ENCODE data around the gene RAMP1.

The RAMP1 gene

DNA sequence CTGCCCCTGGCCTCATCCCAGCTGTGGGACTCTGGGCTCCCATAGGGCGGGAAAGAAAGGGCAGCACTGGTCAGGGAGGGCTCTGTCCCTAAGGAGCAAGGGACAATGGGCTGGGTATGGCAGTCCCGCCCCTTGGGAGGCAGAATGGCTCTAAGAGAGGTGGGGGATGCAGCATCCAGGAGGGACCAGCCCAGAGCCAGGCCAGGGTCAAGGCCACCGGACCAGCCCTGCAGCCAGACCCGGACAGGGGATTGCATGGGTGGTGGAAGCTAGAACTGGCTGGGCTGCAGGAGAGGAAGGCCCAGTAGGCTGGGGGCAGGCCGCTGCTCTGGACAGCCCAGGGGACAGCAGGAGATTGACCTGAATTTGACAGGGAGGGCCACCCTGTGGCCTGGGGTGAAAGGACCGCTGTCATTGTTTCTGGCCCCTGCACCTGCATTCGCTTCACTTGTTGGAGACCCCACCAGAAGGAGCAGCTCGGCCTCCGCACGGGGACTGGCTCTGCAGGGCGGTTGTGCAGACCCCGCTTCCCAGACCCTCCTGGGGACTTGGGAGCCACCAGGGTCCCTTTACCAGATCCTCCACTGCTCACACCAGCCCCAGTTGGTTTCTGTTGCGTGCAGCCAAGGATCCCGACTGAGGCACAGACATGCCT is 14.6 kb downstream of the RAMP1 start:
- no peak overlapping the region for H3K9ac ChIP-seq (ENCODE audit: low read length)
- H3K36me3 ChIP-seq (ENCODE audit: insufficient read depth, low read length), result no peaks in the 10 kb centered on the region
- no peaks in the 10 kb centered on the region for H3K4me1 ChIP-seq (ENCODE audit: insufficient read depth, low read length, severe bottlenecking)
- no peaks in the 10 kb centered on the region for H3K9me3 ChIP-seq (ENCODE audit: low read length)
- H2AFZ ChIP-seq (ENCODE audit: low read length), result no peak overlapping the region
- TF ChIP-seq EZH2 (IDR thresholded peaks at IDR 0.05; ENCODE audit: borderline replicate concordance, low read length), result no peak
- TF ChIP-seq, protein P1, sequence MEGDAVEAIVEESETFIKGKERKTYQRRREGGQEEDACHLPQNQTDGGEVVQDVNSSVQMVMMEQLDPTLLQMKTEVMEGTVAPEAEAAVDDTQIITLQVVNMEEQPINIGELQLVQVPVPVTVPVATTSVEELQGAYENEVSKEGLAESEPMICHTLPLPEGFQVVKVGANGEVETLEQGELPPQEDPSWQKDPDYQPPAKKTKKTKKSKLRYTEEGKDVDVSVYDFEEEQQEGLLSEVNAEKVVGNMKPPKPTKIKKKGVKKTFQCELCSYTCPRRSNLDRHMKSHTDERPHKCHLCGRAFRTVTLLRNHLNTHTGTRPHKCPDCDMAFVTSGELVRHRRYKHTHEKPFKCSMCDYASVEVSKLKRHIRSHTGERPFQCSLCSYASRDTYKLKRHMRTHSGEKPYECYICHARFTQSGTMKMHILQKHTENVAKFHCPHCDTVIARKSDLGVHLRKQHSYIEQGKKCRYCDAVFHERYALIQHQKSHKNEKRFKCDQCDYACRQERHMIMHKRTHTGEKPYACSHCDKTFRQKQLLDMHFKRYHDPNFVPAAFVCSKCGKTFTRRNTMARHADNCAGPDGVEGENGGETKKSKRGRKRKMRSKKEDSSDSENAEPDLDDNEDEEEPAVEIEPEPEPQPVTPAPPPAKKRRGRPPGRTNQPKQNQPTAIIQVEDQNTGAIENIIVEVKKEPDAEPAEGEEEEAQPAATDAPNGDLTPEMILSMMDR (IDR thresholded peaks at IDR 0.05; ENCODE audit: low read length), result no peak
- H3F3A ChIP-seq (ENCODE audit: insufficient read depth, low read length), result no peaks in the 10 kb centered on the region
- no peaks in the 10 kb centered on the region for H4K20me1 ChIP-seq (ENCODE audit: insufficient read depth, low read length)
- no peak overlapping the region for H3K4me3 ChIP-seq (ENCODE audit: low read depth, low read length, poor library complexity, severe bottlenecking)
- no peaks in the 10 kb centered on the region for H3K79me2 ChIP-seq (ENCODE audit: insufficient read depth, low read length)
- no peaks in the 10 kb centered on the region for H3K9me2 ChIP-seq (ENCODE audit: low read depth, low read length)
- H3K27me3 ChIP-seq (ENCODE audit: insufficient read depth, low read length), result no peaks in the 10 kb centered on the region
- H3K4me2 ChIP-seq (ENCODE audit: low read length), result no peak overlapping the region
- no peak overlapping the region for H3K27ac ChIP-seq (ENCODE audit: low read depth, low read length, poor library complexity, severe bottlenecking)

DNA sequence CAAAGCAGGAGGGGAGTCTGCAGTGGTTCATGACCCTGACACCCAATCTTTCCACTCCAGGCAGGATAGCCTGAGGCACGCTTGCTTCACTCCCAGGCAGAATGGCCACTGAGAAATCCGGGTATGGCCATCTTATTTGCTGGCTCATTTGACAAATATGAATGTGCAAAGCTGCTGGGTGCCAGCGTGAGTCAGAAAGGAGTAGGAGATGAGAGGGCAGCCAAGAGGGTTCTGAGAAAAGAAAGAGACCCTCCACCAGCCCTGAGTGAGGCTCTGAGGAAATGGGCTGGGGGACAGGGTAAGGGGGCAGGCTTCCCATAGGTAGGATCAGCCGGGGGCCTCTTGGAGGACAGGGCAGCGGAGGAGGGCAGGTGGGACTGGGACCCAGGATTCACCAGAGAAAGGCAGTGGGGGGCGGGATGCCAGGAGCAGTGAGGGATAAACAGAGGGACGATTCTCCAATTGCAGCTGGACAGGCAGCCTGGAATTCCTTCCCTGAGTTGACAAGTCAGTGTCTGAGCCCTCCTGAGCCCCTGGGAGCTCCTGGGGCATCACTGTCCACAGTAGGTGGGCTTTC is 15.2 kb downstream of the RAMP1 start:
- Histone ChIP-seq H3K4me2 (ENCODE audit: low read length) (no peak overlapping the region), H3K36me3 (ENCODE audit: insufficient read depth, low read length) (no peaks in the 10 kb centered on the region), H3K27ac (ENCODE audit: low read depth, low read length, poor library complexity, severe bottlenecking) (no peak overlapping the region), H2AFZ (ENCODE audit: low read length) (no peak overlapping the region), H3K79me2 (ENCODE audit: insufficient read depth, low read length) (no peaks in the 10 kb centered on the region), H3K4me3 (ENCODE audit: low read depth, low read length, poor library complexity, severe bottlenecking) (no peak overlapping the region), H3K9ac (ENCODE audit: low read length) (no peak overlapping the region), H3K27me3 (ENCODE audit: insufficient read depth, low read length) (no peaks in the 10 kb centered on the region), H3F3A (ENCODE audit: insufficient read depth, low read length) (no peaks in the 10 kb centered on the region), H3K4me1 (ENCODE audit: insufficient read depth, low read length, severe bottlenecking) (no peaks in the 10 kb centered on the region), H4K20me1 (ENCODE audit: insufficient read depth, low read length) (no peaks in the 10 kb centered on the region), H3K9me2 (ENCODE audit: low read depth, low read length) (no peaks in the 10 kb centered on the region), H3K9me3 (ENCODE audit: low read length) (no peaks in the 10 kb centered on the region)
- TF ChIP-seq, protein P1 (IDR thresholded peaks at IDR 0.05; ENCODE audit: low read length), result no peak
- no peak for TF ChIP-seq EZH2 (IDR thresholded peaks at IDR 0.05; ENCODE audit: borderline replicate concordance, low read length)

DNA sequence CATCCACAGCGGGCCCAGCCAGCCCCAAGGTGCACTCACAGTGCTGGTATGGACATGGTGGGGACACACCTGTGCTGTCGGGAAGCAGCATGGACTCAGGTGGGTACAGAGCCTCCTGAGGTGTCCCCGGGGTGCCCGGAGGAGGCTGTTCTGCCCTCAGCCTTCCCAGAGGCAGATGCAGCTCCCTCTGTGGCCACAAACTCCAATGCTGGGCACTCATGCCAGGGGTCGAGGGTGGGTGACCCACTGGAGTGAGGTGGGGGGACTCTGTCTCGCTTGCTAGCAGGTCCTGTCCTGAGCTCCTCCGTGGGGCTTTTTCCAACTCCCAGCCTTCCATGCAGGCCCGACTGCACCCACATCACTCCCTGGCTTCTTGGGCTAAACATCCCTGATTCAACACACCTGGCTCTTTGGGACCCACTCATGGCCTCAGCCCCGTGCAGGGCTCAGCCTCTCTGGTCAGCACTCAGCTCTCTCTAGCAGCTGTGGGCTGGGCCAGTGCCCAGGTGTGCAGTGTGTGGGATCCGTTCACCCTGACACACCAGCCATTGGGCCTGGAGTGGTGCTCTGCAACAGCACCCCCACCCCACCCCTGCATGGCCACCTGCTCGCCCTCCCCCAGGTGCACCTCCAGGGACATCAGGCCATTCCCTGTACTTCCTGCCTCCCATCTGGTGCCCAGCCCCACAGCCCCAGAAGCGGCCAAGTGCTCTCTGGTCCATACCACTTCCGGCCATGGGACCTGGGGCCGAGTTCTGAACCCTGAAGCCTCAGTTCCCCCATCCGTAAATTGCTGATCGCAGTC is 16.0 kb downstream of the RAMP1 start:
- no peak overlapping the region for H2AFZ ChIP-seq (ENCODE audit: low read length)
- H3K4me1 ChIP-seq (ENCODE audit: insufficient read depth, low read length, severe bottlenecking), result no peaks in the 10 kb centered on the region
- no peaks in the 10 kb centered on the region for H3K36me3 ChIP-seq (ENCODE audit: insufficient read depth, low read length)
- no peak overlapping the region for H3K27ac ChIP-seq (ENCODE audit: low read depth, low read length, poor library complexity, severe bottlenecking)
- no peak overlapping the region for H3K4me2 ChIP-seq (ENCODE audit: low read length)
- no peaks in the 10 kb centered on the region for H3K79me2 ChIP-seq (ENCODE audit: insufficient read depth, low read length)
- H3K27me3 ChIP-seq (ENCODE audit: insufficient read depth, low read length), result no peaks in the 10 kb centered on the region
- TF ChIP-seq, protein P1 (IDR thresholded peaks at IDR 0.05; ENCODE audit: low read length), result no peak
- no peak for TF ChIP-seq EZH2 (IDR thresholded peaks at IDR 0.05; ENCODE audit: borderline replicate concordance, low read length)
- no peak overlapping the region for H3K4me3 ChIP-seq (ENCODE audit: low read depth, low read length, poor library complexity, severe bottlenecking)
- H3K9me2 ChIP-seq (ENCODE audit: low read depth, low read length), result no peaks in the 10 kb centered on the region
- no peaks in the 10 kb centered on the region for H3K9me3 ChIP-seq (ENCODE audit: low read length)
- H3K9ac ChIP-seq (ENCODE audit: low read length), result no peak overlapping the region
- no peaks in the 10 kb centered on the region for H4K20me1 ChIP-seq (ENCODE audit: insufficient read depth, low read length)
- H3F3A ChIP-seq (ENCODE audit: insufficient read depth, low read length), result no peaks in the 10 kb centered on the region

Data from OCI-LY1 (cell line).